Progenitor cell of endocrine pancreas (in vitro differentiated cells): ENCODE data around the gene ZNF729. TPM values are rescaled to one million over a fixed set of nuclear protein-coding genes. Genes with fewer than 3 reads are reported as not detected.

ENCODE experiments used
- DNase-seq: peaks from one replicate; pipeline ENCODE4 v3.0.0; 2021; ENCODE audit warnings: low spot score; ENCODE audit not compliant: unreplicated experiment
- H3K27ac Mint-ChIP-seq: 2 replicates; pipeline ENCODE4 v1.8.0; 2021; ENCODE audit warnings: mild to moderate bottlenecking, moderate library complexity, mixed read lengths
- H3K27me3 Mint-ChIP-seq: 2 replicates; pipeline ENCODE4 v1.8.0; 2021; ENCODE audit warnings: mixed read lengths
- H3K36me3 Mint-ChIP-seq: 2 replicates; pipeline ENCODE4 v1.8.0; 2022; ENCODE audit warnings: mixed read lengths; ENCODE audit not compliant: insufficient read depth
- H3K4me1 Mint-ChIP-seq: 2 replicates; pipeline ENCODE4 v1.8.0; 2021; ENCODE audit warnings: low read depth, mixed read lengths
- H3K4me3 Mint-ChIP-seq: 2 replicates; pipeline ENCODE4 v1.8.0; 2021; ENCODE audit warnings: low read depth, mild to moderate bottlenecking, moderate library complexity, mixed read lengths
- H3K9me3 Mint-ChIP-seq: 2 replicates; pipeline ENCODE4 v1.8.0; 2021; ENCODE audit warnings: low read depth, mixed read lengths
- CTCF ChIP-seq: fragments of 200-600 bp; sonication (generic); IDR thresholded peaks from one replicate; pipeline ENCODE4 v1.5.0; 2021; ENCODE audit warnings: antibody characterized with exemption, mild to moderate bottlenecking; ENCODE audit not compliant: unreplicated experiment
- long read RNA-seq: library from polyadenylated mRNA; unstranded; transcript quantifications from one replicate; pipeline ENCODE4 v2.0.0, GENCODE V29; 2020
- total RNA-seq: library from RNA; stranded (reverse); gene quantifications from 2 replicates; pipeline ENCODE4 v1.2.1, GENCODE V29; 2021

The ZNF729 gene
- not detected in 2 replicates for total RNA-seq
- long read RNA-seq = 0 reads

GRCh38 chr19:22286151-22286810, at the start of gene ZNF729:
TSS of gene ZNF729 (plus strand) at chr19:22286441. CDS start at chr19:22286526, 85 bp downstream.
- Mint-ChIP-seq H3K9me3 (peaks cover 42% of the 10 kb centered on the region), H3K4me1 (no peaks in the 10 kb centered on the region), H3K27ac (no peak within 1 kb of the TSS), H3K36me3 (no peaks in the 10 kb centered on the region), H3K4me3 (no peak within 1 kb of the TSS), H3K27me3 (no peaks in the 10 kb centered on the region)
- no peak for DNase-seq
- no peak for TF ChIP-seq CTCF

DNA sequence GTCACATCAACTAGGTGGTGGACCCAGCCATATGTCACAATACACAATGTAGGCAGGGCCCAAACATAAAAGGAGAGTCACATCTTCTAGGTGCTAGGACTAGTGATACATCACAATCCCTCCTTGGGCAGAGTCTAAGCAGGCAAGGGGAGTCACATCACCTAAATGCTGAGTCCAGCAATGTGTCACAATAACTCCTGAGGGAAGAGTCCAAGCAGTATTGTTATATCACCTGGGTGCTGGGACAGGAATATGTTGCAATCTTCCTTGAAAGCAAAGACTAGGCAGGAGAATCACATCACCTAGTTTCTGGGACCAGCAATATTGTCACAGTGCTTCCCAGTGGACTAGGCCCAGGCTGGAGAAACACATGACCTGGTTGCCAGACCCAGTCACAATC, 29.4 kb upstream of the ZNF729 start:
- no peak overlapping the region for H3K27ac Mint-ChIP-seq
- no peaks in the 10 kb centered on the region for H3K27me3 Mint-ChIP-seq
- no peak overlapping the region for H3K4me3 Mint-ChIP-seq
- H3K36me3 Mint-ChIP-seq = peaks cover 1% of the 10 kb centered on the region
- no peak for TF ChIP-seq CTCF
- no peaks in the 10 kb centered on the region for H3K4me1 Mint-ChIP-seq
- peaks cover 53% of the 10 kb centered on the region for H3K9me3 Mint-ChIP-seq
- no peak for DNase-seq

- DNase-seq = no peak
- peaks cover 1% of the 10 kb centered on the region for H3K36me3 Mint-ChIP-seq
Observed at GRCh38 chr19:22257381-22257780, 28.9 kb upstream of the ZNF729 start.

GRCh38 chr19:22257916-22258315, 28.3 kb upstream of the ZNF729 start:
- peaks cover 1% of the 10 kb centered on the region for H3K36me3 Mint-ChIP-seq
- no peak for DNase-seq
- no peak overlapping the region for H3K4me3 Mint-ChIP-seq
- H3K27me3 Mint-ChIP-seq = no peaks in the 10 kb centered on the region
- TF ChIP-seq CTCF = no peak
- H3K4me1 Mint-ChIP-seq = no peaks in the 10 kb centered on the region
- no peak overlapping the region for H3K27ac Mint-ChIP-seq
- H3K9me3 Mint-ChIP-seq = peaks cover 47% of the 10 kb centered on the region

More at GRCh38 chr19:22257381-22257780, 28.9 kb upstream of the ZNF729 start:
- no peaks in the 10 kb centered on the region for H3K4me1 Mint-ChIP-seq
- H3K27me3 Mint-ChIP-seq = no peaks in the 10 kb centered on the region
- no peak overlapping the region for H3K4me3 Mint-ChIP-seq
- H3K27ac Mint-ChIP-seq = no peak overlapping the region
- no peak for TF ChIP-seq CTCF
- H3K9me3 Mint-ChIP-seq = peaks cover 48% of the 10 kb centered on the region

DNA sequence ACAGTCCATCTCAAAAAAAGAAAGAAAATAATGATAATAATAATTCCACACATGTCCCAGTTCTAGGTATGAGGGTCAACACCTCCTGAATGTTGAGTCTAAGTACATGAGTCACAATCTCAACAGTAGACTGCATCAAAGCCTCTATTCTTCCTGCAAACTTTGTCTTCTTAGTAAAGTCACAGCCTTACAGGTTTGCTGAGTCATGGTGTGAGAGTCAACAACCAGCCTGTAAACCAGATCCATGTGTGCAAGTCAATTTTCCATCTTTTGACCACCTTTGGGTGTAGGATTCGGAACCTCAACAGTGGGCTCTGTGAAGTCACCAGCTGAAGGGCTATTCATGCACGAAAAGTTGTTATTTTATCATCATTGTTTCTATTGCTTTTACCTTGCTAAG, 25.7 kb upstream of the ZNF729 start:
- H3K9me3 Mint-ChIP-seq = peaks cover 49% of the 10 kb centered on the region

More for the DNA sequence above, 25.7 kb upstream of the ZNF729 start:
- Mint-ChIP-seq H3K27me3 (no peaks in the 10 kb centered on the region), H3K27ac (no peak overlapping the region), H3K4me3 (no peak overlapping the region), H3K36me3 (peaks cover 1% of the 10 kb centered on the region), H3K4me1 (no peaks in the 10 kb centered on the region)
- no peak for TF ChIP-seq CTCF
- DNase-seq = no peak
